ENCODE results near the gene PLSCR4. TPM values are rescaled to one million over a fixed set of nuclear protein-coding genes. Genes with fewer than 3 reads are reported as not detected.
A peak's percentile ranks its signal among the peaks of the same experiment; 100 is the strongest.

The PLSCR4 gene
- total RNA-seq, 1 experiment from 2014 or later: 1.3 TPM

GRCh38 chr3:146243559-146243958 is 7.3 kb downstream of the PLSCR4 start:
- ChIA-PET CTCF (no interaction called here), POLR2A (ENCODE audit: low non-redundant PET) (no interaction called here)
- Histone ChIP-seq H3K4me3 (ENCODE audit: low read depth, low read length, poor library complexity, severe bottlenecking) (no peak overlapping the region), H3K27ac (ENCODE audit: low read depth, low read length, poor library complexity, severe bottlenecking) (no peak overlapping the region), H3K36me3 (ENCODE audit: insufficient read depth, low read length, poor library complexity, severe bottlenecking) (no peaks in the 10 kb centered on the region), H3K27me3 (replicated peaks; ENCODE audit: insufficient read depth, low read depth, low read length, poor library complexity) (no peaks in the 10 kb centered on the region), H3K9me3 (ENCODE audit: low read depth, low read length, poor library complexity, severe bottlenecking) (no peaks in the 10 kb centered on the region), H3K4me1 (ENCODE audit: insufficient read depth, low read length, poor library complexity, severe bottlenecking) (no peaks in the 10 kb centered on the region)
- no TSS peak for BruUV-seq (replicated peaks)
- DNase-seq (ENCODE audit: low spot score): no peak
- TF ChIP-seq CTCF (conservative IDR thresholded peaks at IDR 0.05; ENCODE audit: low read depth, low read length): no peak
- TF ChIP-seq EZH2 (IDR thresholded peaks at IDR 0.05; ENCODE audit: borderline replicate concordance, low read depth, low read length, poor library complexity, severe bottlenecking): no peak
- intact Hi-C loops (cut with micrococcal nuclease; ENCODE audit: unreplicated experiment): no loop called here

GRCh38 chr3:146241523-146242240 is 9.2 kb downstream of the PLSCR4 start:
- no peaks in the 10 kb centered on the region for H3K4me1 ChIP-seq (ENCODE audit: insufficient read depth, low read length, poor library complexity, severe bottlenecking)
- TF ChIP-seq EZH2 (IDR thresholded peaks at IDR 0.05; ENCODE audit: borderline replicate concordance, low read depth, low read length, poor library complexity, severe bottlenecking) (no peak), CTCF (conservative IDR thresholded peaks at IDR 0.05; ENCODE audit: low read depth, low read length) (no peak)
- BruUV-seq (replicated peaks): no TSS peak
- DNase-seq (ENCODE audit: low spot score): peak; percentile 4
- H3K9me3 ChIP-seq (ENCODE audit: low read depth, low read length, poor library complexity, severe bottlenecking): peaks cover 8% of the 10 kb centered on the region
- CTCF ChIA-PET: no interaction called here
- intact Hi-C loops (cut with micrococcal nuclease; ENCODE audit: unreplicated experiment): no loop called here
- H3K36me3 ChIP-seq (ENCODE audit: insufficient read depth, low read length, poor library complexity, severe bottlenecking): no peaks in the 10 kb centered on the region
- H3K27me3 ChIP-seq (replicated peaks; ENCODE audit: insufficient read depth, low read depth, low read length, poor library complexity): no peaks in the 10 kb centered on the region
- no peak overlapping the region for H3K27ac ChIP-seq (ENCODE audit: low read depth, low read length, poor library complexity, severe bottlenecking)
- POLR2A ChIA-PET (ENCODE audit: low non-redundant PET): no interaction called here
- H3K4me3 ChIP-seq (ENCODE audit: low read depth, low read length, poor library complexity, severe bottlenecking): no peak overlapping the region

- H3K27me3 ChIP-seq (replicated peaks; ENCODE audit: insufficient read depth, low read depth, low read length, poor library complexity): no peaks in the 10 kb centered on the region
- POLR2A ChIA-PET (ENCODE audit: low non-redundant PET): no interaction called here
- peaks cover 27% of the 10 kb centered on the region for H3K9me3 ChIP-seq (ENCODE audit: low read depth, low read length, poor library complexity, severe bottlenecking)
- H3K4me1 ChIP-seq (ENCODE audit: insufficient read depth, low read length, poor library complexity, severe bottlenecking): no peaks in the 10 kb centered on the region
- DNase-seq (ENCODE audit: low spot score): no peak
- no TSS peak for BruUV-seq (replicated peaks)
- no peak for TF ChIP-seq EZH2 (IDR thresholded peaks at IDR 0.05; ENCODE audit: borderline replicate concordance, low read depth, low read length, poor library complexity, severe bottlenecking)
- TF ChIP-seq CTCF (conservative IDR thresholded peaks at IDR 0.05; ENCODE audit: low read depth, low read length): no peak
- H3K27ac ChIP-seq (ENCODE audit: low read depth, low read length, poor library complexity, severe bottlenecking): no peak overlapping the region
- H3K4me3 ChIP-seq (ENCODE audit: low read depth, low read length, poor library complexity, severe bottlenecking): no peak overlapping the region
- CTCF ChIA-PET: no interaction called here
- no peaks in the 10 kb centered on the region for H3K36me3 ChIP-seq (ENCODE audit: insufficient read depth, low read length, poor library complexity, severe bottlenecking)
- intact Hi-C loops (cut with micrococcal nuclease; ENCODE audit: unreplicated experiment): no loop called here
Measured at GRCh38 chr3:146233487-146233886, 17.4 kb downstream of the PLSCR4 start.
